NCI-H1105 treated with DMSO at 0.1 percent for 48 hours (cell line): ENCODE results near the gene GPR50.

ENCODE experiments used
- DNase-seq: peaks from one replicate; lab custom pipeline; 2025; lab: John Stamatoyannopoulos, UW

The GPR50 gene

DNA sequence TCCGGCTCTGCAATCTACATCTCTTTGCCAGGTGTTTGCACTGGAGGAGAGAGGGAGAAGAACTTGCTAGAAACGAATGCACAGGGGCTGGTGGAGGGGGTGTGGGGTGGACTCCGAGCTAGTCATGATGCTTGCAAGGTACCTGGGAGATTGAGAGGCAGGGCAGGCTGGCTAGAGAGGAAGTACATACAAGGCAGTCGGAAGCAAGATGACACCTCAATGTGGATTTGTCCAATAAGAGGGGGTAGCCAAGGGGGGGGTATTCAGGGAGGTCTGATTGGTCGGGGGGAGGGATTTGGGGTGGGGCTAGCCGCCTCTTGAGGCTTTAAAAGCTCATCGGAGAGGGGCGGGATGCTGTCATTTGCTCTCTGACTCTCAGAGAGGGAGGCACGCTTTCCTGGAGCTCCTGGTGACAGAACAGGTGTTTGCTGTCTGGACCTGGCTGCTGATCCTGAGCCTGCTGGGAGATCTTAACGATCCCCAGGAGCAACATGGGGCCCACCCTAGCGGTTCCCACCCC, at the start of gene GPR50:
Gene GPR50, plus strand, starts transcription at position 354 of the 520 bp plus-strand sequence. Its CDS starts 138 bp downstream, at position 492.
- DNase-seq: peak; percentile 57

DNA sequence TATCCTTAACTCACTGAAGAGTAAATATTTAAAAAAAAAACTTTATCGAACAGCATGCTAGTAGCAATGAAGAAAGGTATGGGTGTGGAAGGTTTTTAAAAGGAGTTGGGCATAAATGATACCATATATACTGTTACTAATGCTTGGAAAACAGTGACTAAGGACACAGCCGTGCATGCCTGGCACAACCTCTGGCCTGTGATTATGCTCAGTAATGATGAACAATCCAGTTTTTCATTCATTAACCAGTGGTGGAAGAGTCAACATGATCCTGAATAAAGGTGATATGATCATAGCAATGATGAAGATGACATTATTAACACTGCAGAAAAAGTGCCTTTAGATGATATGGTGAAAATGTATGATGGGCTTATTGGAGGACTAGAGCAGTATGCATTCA, 43.9 kb upstream of the GPR50 start:
- no peak for DNase-seq

DNA sequence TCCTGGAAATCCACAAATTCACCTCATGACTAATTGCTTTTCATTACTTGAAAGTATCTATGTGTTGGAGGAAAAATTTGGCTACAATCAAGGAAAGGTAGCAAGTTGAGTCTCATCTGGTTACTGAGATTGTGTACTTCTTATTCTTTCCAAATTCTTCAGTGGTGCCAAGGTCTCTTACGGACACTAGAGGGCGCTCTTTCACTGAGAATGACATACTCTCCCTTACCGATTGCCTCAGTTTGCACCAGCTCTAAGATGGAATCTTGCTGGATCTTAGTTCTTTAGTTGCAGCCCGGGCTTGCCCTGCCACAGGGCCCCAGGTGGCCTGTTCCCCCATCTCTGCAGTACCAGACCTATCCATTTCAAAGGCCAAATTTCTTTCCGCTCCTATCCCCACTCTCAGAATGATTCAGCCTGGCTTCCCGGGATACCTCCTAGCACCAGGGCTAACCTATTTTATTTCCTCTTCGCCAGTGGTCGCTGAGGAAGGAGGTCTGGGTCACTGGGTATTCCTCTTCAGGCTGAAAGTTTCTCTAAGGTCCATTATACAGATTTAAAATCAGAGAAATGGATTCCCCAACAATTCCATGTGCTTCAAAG, 24.6 kb upstream of the GPR50 start:
- peak; percentile 77 for DNase-seq

DNA sequence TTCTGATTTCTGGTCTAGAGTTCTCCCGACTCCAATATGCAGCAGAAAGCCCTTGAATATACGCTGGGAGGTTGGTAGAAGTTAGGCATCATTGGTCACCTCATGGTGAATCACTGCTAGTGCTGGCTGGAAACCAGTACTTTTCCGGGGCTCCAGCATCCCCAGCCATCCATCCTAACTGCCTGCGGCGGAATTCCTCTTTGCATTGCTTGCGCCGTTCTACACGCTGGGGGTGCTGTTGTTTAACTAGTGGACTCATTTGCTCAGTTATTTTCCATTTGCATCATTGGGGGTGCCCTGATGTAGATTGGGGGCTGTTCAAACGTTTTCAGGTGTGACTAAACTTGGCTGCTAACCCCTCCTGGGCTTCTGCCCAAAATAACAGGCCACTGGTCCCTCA, 23.3 kb upstream of the GPR50 start:
- DNase-seq: peak; percentile 29

DNA sequence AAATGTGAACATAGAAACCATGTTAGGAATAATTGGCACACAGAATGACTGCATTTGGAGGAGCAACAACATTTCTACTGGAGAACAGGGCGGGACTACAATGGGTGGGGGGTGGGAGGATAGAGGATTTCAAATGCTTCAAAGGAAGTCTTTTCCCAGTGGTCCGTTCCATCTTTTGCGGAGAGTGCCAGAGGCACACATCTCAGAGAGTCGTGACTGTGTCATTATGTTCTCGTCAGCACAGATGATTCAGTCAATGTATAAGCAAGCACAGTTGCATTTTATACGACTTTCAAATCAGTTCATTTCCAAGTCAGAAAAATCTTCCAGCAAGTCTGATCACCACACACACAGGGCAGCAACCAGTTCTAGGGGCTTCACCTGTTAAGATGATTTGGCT, 22.7 kb upstream of the GPR50 start:
- DNase-seq: no peak

DNA sequence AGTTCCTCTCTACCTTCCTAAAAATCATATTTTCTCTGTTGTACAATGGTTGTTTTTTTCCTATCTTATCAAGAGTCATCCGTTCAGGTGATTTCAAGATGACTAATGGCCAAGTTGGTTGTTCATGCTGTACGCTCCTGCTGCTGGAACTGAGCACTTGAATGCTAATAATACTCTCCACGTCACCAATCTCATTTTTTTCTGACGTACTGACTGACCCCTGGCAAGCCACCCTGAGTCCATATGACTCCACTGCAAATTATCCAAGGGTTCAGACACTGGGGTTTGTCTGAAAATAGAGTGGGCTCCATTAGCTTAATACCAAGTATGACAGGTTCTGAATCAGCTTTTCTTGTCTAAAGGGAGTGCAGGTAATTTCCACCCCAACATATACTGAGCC, 21.1 kb upstream of the GPR50 start:
- no peak for DNase-seq

DNA sequence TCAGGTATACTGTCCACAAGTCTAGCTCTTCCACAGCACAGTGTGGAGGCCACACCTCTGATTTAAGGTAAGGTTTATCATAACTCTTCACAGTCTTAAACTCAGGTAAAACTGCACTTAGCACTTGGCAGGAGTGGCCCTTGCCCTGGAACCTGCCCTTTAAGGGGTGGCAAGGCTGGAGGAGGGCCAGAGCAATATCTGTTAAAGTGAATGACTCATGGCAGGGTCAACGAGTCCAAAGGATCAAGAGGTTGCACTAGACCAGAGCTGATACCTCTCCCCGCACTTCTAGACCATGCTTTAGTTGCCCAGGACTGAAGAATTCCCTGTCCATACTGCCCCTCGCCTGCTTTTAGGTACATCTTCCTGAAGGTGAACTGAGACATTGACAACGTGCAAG, 14.7 kb upstream of the GPR50 start:
- no peak for DNase-seq

DNA sequence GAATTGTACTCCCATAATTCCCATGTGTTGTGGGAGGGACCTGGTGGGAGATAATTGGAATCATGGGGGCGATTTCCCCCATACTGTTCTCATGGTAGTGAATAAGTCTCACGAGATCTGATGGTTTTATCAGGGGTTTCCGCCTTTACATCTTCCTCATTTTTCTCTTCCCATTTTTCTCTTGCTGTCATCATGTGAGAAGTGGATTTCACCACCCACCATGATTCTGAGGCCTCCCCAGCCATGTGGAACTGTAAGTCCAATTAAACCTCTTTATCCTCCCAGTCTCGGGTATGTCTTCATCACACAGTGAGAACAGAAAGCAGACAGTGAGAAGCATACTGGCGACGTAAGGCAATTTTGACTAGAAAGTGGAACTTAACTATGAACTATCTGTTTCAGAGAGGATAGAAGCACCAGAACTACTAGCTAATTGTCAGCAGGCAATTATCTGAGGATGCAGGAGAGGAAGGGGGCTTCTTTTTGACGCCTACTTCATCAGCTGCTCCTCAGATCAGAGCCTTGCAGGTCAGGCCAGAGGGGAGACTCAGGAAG, 8.5 kb upstream of the GPR50 start:
- no peak for DNase-seq

DNA sequence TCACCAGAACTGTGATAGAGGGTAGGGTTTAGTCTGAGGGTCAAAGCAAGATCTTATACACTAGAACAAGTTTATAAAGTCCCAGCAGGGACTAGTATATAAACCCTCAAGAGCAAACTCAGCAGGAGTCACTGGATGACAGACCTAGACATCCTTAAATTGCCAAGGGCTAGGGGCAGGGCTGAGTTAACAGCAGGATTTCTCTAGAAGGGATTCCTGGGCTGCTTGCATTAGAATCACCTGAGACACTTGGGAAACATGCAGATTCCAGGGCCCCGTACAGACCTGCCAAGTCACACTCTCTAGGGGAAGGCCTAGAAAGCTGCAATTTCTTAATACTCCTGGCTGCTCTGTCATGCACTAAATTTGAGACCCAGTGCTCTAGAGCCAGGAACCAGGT, 6.6 kb upstream of the GPR50 start:
- no peak for DNase-seq

DNA sequence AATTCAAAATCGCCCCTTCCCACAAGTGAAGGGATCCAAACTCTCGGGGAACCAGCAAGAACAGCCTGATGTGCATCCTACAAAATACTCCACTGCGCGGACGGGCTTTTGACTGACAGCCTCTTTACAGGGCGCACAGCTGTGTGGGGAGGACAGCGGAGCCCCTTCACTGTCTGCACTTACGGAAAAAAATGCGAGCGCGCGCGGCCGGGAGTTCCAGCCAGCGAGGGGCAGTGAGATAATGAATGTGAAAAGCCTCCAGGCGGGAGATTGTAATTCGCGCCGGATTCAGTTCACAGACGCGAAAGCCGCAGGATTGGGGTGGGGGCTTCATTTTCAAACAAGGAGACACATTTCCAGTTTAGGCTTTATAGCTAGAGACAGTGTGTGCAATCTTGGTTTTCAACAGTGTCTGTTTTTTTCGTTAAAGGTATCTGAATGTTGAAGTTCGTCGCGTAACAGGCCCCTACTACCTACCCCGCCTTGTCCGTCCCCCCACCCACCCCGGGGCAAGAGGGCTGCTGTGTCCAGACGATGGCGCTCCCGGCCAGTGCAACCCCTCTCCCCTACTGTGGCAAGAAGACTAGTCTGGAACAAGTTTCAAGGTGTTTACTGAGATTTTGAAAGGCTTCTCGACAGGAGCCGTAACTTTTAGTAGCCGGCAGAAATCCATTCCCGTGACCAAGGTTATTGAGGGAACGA, 1.7 kb upstream of the GPR50 start:
- DNase-seq: no peak

DNA sequence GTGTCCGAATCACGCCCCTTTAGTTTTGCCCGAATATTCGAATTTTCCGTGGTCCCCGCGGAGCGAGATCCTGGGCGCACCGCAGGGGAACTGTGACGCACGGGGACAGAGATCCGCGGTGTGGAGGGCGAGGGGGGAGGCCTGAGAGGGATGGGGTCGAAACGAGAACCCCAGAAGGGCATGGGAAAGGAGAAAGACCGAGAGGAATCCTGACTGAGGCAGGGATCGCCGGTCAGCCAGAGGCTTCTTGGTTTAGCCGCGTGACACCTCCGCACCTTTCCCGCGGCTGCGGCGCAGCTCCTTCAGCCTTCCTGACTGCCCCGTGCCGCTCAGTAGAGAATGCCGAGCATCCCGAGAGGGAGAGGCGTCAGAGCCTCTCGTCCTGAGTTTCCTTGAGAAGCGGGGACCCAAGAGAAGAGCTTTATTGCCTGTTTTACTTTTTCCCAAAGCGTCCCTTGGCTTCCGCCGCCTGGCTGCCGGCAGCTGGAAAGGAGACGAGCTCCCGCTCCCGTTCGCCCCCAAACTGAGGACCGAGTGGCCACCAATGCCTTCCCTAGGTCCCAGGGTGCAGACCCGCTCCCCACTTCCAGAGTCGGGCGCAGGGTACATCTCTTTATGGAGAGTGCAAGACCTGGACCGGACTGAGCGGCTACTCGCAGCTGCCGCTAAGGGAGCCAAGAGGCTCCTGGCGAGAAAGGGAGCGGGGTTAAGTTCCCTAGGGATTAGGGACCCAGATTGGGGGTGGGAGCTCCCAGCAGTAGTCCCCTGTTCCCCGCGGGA, 911 bp upstream of the GPR50 start:
- no peak for DNase-seq

DNA sequence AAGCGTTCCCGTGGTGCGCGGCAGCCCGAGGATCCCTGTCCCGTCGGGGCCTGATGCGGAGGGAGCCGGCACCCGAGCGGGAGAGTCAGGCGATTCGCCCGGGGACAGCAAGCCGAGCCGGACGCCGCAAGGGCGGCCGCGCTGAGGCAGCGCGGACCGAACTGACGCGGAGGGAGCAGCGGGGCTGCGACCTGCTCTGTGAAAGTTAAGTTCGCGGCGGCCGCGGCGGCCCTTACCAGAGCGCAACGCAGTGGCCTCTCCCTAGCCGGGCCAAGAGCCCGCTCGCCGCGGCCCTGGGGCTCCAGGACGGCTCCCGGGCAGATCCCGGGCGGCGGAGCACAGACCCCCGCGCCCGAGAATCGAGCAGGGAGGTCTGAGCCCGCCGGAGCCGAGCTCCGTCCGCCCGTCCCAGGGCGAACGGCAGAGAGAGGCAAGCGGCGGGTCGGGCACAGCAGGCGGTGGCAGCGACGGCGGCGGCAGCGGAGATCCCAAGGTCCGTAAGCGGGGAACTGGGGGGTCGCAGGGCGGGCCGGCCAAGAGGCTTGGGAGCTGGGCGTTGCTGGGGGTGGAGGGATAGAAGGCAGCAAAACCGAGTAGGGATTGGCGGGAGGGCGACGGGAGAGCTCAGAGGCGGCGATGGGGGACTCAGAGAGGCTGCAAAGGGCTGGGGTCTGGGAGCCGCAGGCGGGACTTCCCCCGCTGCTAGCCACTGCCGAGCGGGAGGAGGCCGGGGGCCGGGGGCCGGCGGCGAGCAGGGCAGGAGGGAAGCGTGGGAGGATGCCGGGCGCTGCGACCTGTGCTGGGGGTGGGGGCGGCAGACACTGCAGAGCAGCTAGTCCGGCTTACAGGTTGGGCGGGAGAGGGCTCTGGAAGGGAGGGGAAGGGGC, 1.0 kb downstream of the GPR50 start:
- DNase-seq: peak; percentile 39

DNA sequence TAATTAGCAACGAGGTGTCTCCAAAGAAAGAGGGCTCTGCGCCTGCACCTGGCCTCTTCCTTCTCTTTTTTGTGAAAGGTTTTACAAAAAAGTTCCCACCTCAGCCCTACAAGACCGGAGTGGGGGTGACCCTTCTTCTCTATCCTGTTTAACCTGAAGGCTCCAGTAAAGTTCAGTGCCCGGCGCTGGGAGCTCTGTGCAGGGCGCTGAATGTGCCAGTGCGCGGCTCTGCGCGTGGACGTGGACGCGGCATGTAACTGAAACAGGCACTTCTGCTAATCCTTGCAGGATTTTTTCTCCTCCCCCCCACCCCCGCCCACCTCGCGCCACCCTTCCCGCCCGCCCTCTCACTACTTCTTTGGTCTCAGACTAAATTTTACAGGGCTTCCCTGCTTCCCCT, 2.4 kb downstream of the GPR50 start:
- DNase-seq: no peak

DNA sequence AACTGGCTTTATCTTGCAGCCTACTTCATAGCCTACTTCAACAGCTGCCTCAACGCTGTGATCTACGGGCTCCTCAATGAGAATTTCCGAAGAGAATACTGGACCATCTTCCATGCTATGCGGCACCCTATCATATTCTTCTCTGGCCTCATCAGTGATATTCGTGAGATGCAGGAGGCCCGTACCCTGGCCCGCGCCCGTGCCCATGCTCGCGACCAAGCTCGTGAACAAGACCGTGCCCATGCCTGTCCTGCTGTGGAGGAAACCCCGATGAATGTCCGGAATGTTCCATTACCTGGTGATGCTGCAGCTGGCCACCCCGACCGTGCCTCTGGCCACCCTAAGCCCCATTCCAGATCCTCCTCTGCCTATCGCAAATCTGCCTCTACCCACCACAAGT, 4.0 kb downstream of the GPR50 start:
- no peak for DNase-seq

DNA sequence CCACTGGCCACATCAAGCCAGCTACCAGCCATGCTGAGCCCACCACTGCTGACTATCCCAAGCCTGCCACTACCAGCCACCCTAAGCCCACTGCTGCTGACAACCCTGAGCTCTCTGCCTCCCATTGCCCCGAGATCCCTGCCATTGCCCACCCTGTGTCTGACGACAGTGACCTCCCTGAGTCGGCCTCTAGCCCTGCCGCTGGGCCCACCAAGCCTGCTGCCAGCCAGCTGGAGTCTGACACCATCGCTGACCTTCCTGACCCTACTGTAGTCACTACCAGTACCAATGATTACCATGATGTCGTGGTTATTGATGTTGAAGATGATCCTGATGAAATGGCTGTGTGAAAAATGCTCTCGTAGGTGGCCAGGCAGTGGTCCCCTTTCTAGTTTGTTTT, 4.7 kb downstream of the GPR50 start:
- no peak for DNase-seq

DNA sequence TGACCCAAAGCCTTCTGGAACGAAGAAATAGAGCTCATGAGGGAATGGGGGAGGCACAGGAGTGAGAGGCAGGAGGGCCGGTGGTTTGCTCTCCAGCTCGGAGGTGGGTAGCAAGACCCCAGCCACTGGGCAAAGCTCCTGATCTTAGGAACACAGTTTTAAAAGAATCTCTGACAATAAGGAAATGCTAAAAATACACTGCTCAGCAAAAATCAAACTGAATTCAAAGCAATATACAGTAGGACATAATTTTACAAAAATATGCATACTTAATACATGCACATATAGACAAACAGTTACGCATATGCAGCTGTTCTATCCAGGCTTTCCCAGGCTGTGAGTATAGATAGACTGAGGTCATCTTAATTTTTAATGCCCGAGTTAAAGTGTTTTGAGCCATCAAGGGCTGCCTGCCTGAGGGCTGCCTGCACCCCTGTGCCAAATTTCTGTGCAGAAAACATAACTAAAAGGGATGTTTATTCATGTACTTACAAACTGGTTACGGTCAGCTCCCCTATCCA, 6.9 kb downstream of the GPR50 start:
- no peak for DNase-seq

DNA sequence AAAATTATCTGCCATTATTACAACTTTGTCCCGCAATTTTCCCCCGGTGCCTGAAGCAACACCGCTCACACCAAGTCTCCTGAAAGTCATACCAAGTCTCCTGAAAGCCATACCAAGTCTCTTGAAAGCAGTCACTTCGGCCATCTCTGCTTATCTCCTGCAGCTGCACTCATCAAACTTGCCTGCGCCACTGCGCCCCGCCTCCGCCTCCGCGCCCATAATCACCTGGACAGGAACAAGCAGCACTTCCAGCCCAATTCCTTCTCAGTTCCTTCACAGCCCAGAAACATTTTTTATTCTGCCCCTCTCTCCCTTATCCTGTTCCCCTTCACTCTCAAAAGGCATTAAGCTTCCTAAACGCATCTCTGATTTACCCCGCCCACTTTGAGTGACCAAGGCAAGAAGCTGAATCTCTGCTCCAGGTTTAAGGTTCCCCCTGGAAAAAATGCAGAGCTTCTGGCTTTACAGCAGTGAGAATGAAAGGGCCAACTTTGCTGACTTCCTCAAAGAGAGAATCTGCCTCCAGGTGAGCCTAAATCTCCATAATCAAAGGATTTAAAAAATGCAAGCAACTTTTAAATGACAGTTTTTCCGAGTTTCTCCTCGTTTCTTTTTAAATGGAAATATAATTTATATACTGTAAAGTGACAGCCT, 7.7 kb downstream of the GPR50 start:
- DNase-seq: peak; percentile 24

DNA sequence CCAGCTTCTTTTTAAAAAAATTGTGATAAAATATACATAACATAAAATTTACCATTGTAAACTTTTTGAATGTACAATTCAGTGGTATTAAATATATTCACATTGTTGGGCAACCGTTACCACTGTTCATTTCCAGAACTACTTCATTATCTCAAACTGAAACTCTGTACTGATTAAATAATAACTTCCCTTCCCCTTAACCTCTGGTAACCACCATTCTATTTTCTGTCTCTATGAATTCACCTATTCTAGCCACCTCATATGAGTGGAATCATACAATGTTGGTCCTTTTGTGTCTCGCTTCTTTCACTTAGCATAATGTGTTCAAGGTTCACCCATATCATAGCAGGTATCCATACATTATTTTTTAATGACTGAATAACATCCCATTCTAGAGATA, 8.3 kb downstream of the GPR50 start:
- no peak for DNase-seq

DNA sequence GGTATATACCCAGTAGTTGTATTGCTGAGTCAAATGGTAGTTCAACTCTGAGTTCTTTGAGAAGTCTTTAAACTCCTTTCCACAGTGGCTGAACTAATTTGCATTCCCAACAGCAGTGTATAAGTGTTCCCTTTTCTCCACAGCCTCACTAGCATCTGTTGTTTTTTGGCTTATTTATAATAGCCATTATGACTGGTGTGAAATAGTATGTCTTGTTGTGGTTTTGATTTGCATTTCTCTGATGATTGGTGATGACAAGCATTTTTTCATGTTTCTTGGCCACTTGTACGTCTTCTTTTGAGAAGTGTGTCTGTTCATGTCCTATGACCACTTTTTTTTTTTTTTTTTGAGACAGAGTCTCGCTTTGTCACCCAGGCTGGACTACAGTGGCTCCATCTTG, 30.5 kb downstream of the GPR50 start:
- no peak for DNase-seq

DNA sequence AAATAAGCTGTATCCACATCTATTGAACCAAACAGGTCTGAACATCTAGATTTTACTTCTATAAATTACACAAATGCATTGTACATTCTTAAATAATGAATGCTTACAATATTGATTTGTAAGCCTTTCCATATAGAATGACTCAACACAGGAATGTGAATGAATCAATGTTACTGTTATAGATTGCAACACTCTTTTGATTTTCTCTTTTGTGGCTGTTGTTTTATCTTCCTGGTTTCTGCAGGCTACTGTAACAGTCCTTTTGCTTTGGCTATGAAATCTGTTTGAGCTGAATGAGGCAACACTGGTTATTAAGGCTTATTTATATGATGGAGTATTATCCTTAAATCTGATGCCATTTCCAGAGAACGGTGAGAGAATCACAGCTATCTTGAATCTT, 49.5 kb downstream of the GPR50 start:
- DNase-seq: no peak

DNA sequence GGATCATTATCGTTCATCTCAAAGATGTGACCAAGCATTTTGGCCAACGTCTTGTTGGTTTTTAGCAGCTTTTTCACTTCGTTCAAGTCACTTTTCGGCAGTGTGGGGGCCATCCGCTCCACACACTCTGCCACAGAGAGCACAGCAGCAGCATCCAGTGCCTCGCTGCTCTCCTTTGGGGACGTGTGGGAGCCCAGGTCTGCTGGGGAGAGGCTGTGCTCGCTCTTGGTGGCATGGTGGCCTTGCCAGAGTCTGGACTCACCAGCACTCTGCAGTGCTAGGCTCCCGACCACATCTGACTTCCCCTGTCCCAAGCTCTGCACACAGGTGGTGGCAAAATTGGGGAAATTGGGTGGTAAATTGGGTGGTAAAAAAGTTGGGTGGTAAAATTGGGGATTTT, 50.6 kb downstream of the GPR50 start:
- DNase-seq: no peak
